ENCODE results near the gene TRMT44. TPM values are rescaled to one million over a fixed set of nuclear protein-coding genes. Genes with fewer than 3 reads are reported as not detected.

The TRMT44 gene
- polyA plus RNA-seq, 1 experiment: 7.0 TPM

GRCh38 chr4:8396762-8397406 lies 43.7 kb upstream of the TRMT44 start:
- ChIA-PET POLR2A (no interaction called here), CTCF (interaction anchor here (1.0 to 2.9 kb wide), 2 partner anchors 154 to 156 kb away, joined by 3 to 11 read pairs; no protein-coding TSS in a partner anchor)
- no peak for TF ChIP-seq CTCF (IDR thresholded peaks at IDR 0.05; ENCODE audit: low read depth, low read length)
- H3K4me3 ChIP-seq (ENCODE audit: low read depth, low read length): no peak overlapping the region
- no peaks in the 10 kb centered on the region for H3K27me3 ChIP-seq (ENCODE audit: control insufficient read depth, insufficient read depth, low read length)
- DNase-seq (ENCODE audit: low read depth, low spot score): no peak
- H3K9me3 ChIP-seq (ENCODE audit: control insufficient read depth, insufficient read depth, low read length): no peaks in the 10 kb centered on the region; the same call in 1 of the 2 replicates
- H3K27ac ChIP-seq (ENCODE audit: low read depth, low read length): no peak overlapping the region

GRCh38 chr4:8398347-8398746 lies 42.2 kb upstream of the TRMT44 start:
- H3K27me3 ChIP-seq (ENCODE audit: control insufficient read depth, insufficient read depth, low read length): no peaks in the 10 kb centered on the region
- H3K9me3 ChIP-seq (ENCODE audit: control insufficient read depth, insufficient read depth, low read length): no peaks in the 10 kb centered on the region
- no peak overlapping the region for H3K27ac ChIP-seq (ENCODE audit: low read depth, low read length)
- POLR2A ChIA-PET: no interaction called here
- no peak overlapping the region for H3K4me3 ChIP-seq (ENCODE audit: low read depth, low read length)
- no peak for TF ChIP-seq CTCF (IDR thresholded peaks at IDR 0.05; ENCODE audit: low read depth, low read length)
- no peak for DNase-seq (ENCODE audit: low read depth, low spot score)
- CTCF ChIA-PET: interaction anchor here (2.9 kb wide), 1 partner anchor 156 kb away, joined by 11 read pairs; no protein-coding TSS in a partner anchor

DNA sequence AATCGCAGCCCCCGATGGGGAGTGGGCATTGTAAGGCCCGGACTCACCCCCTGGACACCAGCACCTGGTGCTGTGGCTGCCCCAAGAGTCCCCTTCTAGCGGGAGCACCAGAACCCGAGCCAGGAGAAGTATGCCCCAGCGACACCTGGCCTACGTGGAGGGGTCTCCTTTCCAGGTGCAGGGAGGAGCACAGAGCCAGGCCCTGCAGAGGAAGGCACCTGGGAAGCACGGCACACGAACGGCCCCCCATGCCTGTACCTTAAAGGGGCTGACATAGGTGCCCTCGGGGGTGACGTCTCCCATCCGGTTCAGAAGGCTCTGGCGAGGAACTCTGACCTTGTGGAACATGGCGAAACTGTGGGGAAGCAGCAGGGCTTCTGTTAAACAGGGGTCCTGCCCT lies 41.3 kb upstream of the TRMT44 start:
- Histone ChIP-seq H3K9me3 (ENCODE audit: control insufficient read depth, insufficient read depth, low read length) (no peaks in the 10 kb centered on the region), H3K27ac (ENCODE audit: low read depth, low read length) (no peak overlapping the region), H3K27me3 (ENCODE audit: control insufficient read depth, insufficient read depth, low read length) (no peaks in the 10 kb centered on the region), H3K4me3 (ENCODE audit: low read depth, low read length) (no peak overlapping the region)
- no peak for DNase-seq (ENCODE audit: low read depth, low spot score)
- TF ChIP-seq CTCF (IDR thresholded peaks at IDR 0.05; ENCODE audit: low read depth, low read length): no peak
- ChIA-PET CTCF (interaction anchor here (0.7 kb wide), 1 partner anchor 139 kb away, joined by 3 read pairs; no protein-coding TSS in a partner anchor), POLR2A (no interaction called here)

DNA sequence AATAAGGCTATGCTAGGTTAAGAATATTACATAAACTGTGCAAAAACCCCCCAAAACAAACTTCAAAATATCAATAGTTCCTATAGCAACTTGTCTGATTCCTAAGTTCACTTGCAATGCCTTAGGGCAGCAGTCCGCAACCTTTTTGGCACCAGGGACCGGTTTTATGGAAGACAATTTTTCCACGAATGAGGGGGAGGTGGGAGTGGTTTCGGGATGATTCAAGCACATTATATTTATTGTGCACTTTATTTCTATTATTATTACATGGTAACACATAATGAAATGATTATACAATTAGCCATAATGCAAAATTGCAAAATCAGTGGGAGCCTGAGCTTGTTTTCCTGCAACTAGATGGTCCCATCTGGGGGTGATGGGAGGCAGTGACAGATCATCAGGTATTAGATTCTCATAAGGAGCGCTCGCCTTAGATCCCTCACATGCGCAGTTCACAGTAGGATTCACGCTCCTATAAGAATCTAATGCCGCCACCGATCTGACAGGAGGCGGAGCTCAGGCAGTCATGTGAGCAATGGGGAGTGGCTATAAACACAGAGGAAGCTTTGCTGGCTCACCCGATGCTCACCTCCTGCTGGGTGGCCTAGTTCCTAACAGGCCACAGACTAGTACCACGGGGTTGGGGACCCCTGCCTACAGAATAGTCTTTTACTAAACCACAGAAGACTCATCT lies 39.8 kb upstream of the TRMT44 start:
- H3K4me3 ChIP-seq (ENCODE audit: low read depth, low read length): no peak overlapping the region
- no peak for DNase-seq (ENCODE audit: low read depth, low spot score)
- TF ChIP-seq CTCF (IDR thresholded peaks at IDR 0.05; ENCODE audit: low read depth, low read length): no peak
- H3K9me3 ChIP-seq (ENCODE audit: control insufficient read depth, insufficient read depth, low read length): no peaks in the 10 kb centered on the region; the same call in 1 of the 2 replicates
- H3K27ac ChIP-seq (ENCODE audit: low read depth, low read length): no peak overlapping the region
- POLR2A ChIA-PET: no interaction called here
- H3K27me3 ChIP-seq (ENCODE audit: control insufficient read depth, insufficient read depth, low read length): no peaks in the 10 kb centered on the region
- CTCF ChIA-PET: interaction anchor here (0.6 to 5.5 kb wide), 5 partner anchors 33 to 225 kb away, joined by 4 to 73 read pairs (median 26); no protein-coding TSS in a partner anchor

DNA sequence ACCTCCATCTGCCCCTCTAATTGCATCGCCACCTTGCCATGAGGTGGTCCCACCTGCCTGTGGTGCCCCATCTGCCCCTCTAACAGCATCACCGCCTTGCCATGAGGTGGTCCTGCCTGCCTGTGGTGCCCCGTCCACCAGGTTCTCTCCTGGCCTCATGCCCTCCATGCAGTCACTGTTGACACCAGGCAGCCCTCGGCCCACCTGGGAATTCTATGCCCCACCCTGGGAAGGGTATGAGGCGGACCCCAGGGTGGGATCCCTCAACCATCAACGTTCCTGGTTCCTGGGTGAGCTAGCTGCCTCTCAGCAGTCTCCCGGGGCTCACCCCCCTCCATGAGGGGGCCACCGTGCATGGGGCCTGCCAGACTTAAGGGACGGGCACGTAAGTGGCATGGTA lies 38.9 kb upstream of the TRMT44 start:
- DNase-seq (ENCODE audit: low read depth, low spot score): no peak
- no peaks in the 10 kb centered on the region; the same call in 1 of the 2 replicates for H3K9me3 ChIP-seq (ENCODE audit: control insufficient read depth, insufficient read depth, low read length)
- POLR2A ChIA-PET: no interaction called here
- no peak overlapping the region for H3K27ac ChIP-seq (ENCODE audit: low read depth, low read length)
- CTCF ChIA-PET: interaction anchor here (1.5 to 5.5 kb wide), 8 partner anchors 11 to 225 kb away, joined by 9 to 73 read pairs (median 23); no protein-coding TSS in a partner anchor
- no peak overlapping the region for H3K4me3 ChIP-seq (ENCODE audit: low read depth, low read length)
- no peak for TF ChIP-seq CTCF (IDR thresholded peaks at IDR 0.05; ENCODE audit: low read depth, low read length)
- no peaks in the 10 kb centered on the region for H3K27me3 ChIP-seq (ENCODE audit: control insufficient read depth, insufficient read depth, low read length)

All from AG04450 (cell line).